Activated CD4-positive, alpha-beta T cell treated with anti-CD3 and anti-CD28 coated beads, Interleukin-10, Interleukin-2, amounts not matched to agents 100 ng/mL and 50 ng/mL, durations not matched to agents 16 hours and 8 hours (primary cell): ENCODE data around the gene CYP24A1.

Experiments used
- DNase-seq: peaks from one replicate; pipeline ENCODE4 v3.0.0-alpha.2; 2020

CYP24A1 gene

GRCh38 chr20:54108817-54109216 lies 65.0 kb downstream of the CYP24A1 start:
- no peak for DNase-seq

- no peak for DNase-seq
Observed at GRCh38 chr20:54108326-54108642, 65.5 kb downstream of the CYP24A1 start.

GRCh38 chr20:54107600-54108325 lies 66.0 kb downstream of the CYP24A1 start:
- DNase-seq: no peak

DNA sequence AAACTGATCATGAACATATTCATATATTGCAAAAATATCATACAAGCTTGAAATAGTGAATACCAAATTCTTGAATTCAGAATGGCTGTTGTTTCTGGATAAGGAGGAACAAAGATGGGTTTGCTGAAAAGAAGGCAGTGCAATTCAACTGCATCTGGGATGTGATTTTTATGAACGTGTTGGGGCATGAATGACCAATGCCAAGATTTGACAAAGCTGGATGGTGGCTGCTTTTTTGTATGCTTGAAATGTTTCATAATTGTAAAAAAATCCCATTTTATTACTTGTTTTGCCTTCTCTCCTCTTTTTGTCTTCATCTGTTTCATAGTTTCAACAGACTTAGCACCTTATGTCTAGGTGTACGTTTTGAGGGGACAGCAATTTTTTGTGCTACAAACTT lies 66.6 kb downstream of the CYP24A1 start:
- no peak for DNase-seq

- DNase-seq: no peak
Observed at GRCh38 chr20:54106162-54106561, 67.6 kb downstream of the CYP24A1 start.

DNA sequence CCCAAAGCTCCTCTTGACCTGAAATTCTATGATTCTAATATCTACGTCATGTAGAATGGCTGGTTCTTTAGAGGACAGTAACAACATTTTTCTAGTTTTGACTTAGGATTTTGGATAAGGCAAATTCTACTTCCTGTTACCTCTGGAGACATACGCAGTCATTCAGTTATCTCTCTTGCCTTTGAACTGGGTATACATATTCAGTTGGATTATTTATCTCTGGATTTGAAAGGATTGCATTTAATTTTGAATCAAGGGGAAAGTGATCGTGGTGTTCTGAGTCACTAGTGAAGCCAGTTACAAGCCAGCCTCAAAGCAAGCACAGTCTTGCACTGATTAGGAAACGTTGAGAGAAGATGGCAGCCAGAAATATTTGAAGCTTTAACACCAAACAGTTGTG lies 68.1 kb downstream of the CYP24A1 start:
- DNase-seq: no peak

- DNase-seq: no peak
Observed at GRCh38 chr20:54104781-54105180, 69.0 kb downstream of the CYP24A1 start.

- DNase-seq: no peak
Observed at GRCh38 chr20:54103762-54104600, 69.8 kb downstream of the CYP24A1 start.
